Peyer's patch (tissue), 4 donors: ENCODE measurements around the gene DOCK4. TPM values are rescaled to one million over a fixed set of nuclear protein-coding genes. Genes with fewer than 3 reads are reported as not detected.

Experiments
- DNase-seq, 3 donors: peaks; one replicate each; pipeline ENCODE4 v3.0.0-alpha.2; 2017 to 2019
- H3K27ac ChIP-seq, 4 donors: fragments of 200-600 bp; sonication (generic); one replicate each; pipeline ENCODE4 v1.5.1; 2016 to 2019
- H3K27me3 ChIP-seq, 2 donors: fragments of 200-600 bp; sonication (generic); one replicate each; pipeline ENCODE4 v1.5.1; 2019
- H3K36me3 ChIP-seq, 3 donors: fragments of 200-600 bp; sonication (generic); one replicate each; pipeline ENCODE4 v1.5.1; 2016 to 2019
- H3K4me1 ChIP-seq, 4 donors: fragments of 200-600 bp; sonication (generic); one replicate each; pipeline ENCODE4 v1.5.1; 2016 to 2019
- H3K4me3 ChIP-seq, 4 donors: fragments of 200-600 bp; sonication (generic); 1 replicate in 3 of 4; 2 replicates in 1 of 4; pipeline ENCODE4 v1.5.1; 2016 to 2019; ENCODE audit warnings: mild to moderate bottlenecking in 1 of 4
- H3K9me3 ChIP-seq, 4 donors: fragments of 200-600 bp; sonication (generic); one replicate each; pipeline ENCODE4 v1.5.1; 2016 to 2019; ENCODE audit warnings: mild to moderate bottlenecking in 1 of 4
- CTCF ChIP-seq, 6 experiments: fragments of 450-650 bp in 4 of 6; fragments of 200-600 bp in 2 of 6; sonication (generic) in 1 of 6; IDR thresholded peaks; one replicate each; pipeline ENCODE4 v1.5.1; 2017 to 2019; ENCODE audit warnings: antibody characterized with exemption in 6 of 6, mild to moderate bottlenecking in 3 of 6, moderate library complexity in 1 of 6
- POLR2A ChIP-seq, 2 donors: fragments of 450-650 bp; IDR thresholded peaks; one replicate each; pipeline ENCODE4 v1.5.1; 2017; ENCODE audit warnings: antibody characterized with exemption in 2 of 2, mild to moderate bottlenecking in 2 of 2, moderate library complexity in 2 of 2
- total RNA-seq, 4 donors: library from RNA; depleted of rRNA; stranded (reverse); fragments of >200 nt; gene quantifications; one replicate each; pipeline ENCODE4 v1.1.0, GENCODE V29; 2016

DOCK4 gene
- total RNA-seq, 4 donors from 2014 or later: 5.1 to 52.8 (median 15.5) TPM

DNA sequence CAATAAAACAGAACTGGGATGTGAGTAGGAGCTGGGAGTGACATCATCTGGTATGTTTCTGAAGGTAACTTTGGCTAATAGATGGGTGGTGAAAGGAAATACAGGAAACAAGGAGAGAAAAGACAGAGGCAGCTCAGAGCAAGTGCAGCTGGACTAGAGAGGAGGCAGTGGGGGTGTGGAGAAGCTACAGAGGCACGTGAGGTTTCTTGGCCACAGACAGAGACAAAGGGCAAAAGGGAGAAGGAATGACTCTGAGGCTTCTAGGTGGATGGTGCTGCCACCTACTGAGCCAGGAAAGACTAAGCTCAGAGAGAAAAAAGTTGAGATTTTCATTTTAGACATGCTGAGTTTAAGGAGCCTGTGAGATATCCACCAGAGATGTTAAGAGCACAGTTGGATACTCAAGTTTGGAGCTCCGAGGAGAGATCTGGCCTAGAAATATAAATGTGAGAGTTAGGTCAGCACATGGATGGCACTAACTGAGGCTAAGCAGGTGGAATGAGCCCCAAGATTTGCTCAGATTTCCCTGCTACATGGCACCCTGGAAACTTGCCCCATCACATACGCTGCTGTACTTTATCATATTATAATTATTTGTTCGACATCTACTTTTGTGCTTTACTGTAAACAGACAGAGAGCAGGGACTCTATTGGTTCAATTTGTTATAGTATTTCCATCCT, 350.9 kb downstream of the DOCK4 start:
- H3K9me3 ChIP-seq: peaks cover 0 to 5% (median 0%) of the 10 kb centered on the region in 4 donors
- DNase-seq: no peak
- H3K36me3 ChIP-seq: no peaks in the 10 kb centered on the region
- TF ChIP-seq POLR2A (IDR thresholded peaks at IDR 0.05) (no peak), CTCF (IDR thresholded peaks at IDR 0.05) (peak in 3 of 6 experiments; percentile 41 to 46 (median 42))
- no peaks in the 10 kb centered on the region for H3K27me3 ChIP-seq
- no peaks in the 10 kb centered on the region for H3K4me1 ChIP-seq
- no peak overlapping the region for H3K4me3 ChIP-seq
- H3K27ac ChIP-seq: no peak overlapping the region

- DNase-seq: no peak
- H3K4me3 ChIP-seq: no peak overlapping the region
- no peaks in the 10 kb centered on the region for H3K36me3 ChIP-seq
- no peaks in the 10 kb centered on the region for H3K4me1 ChIP-seq
- no peak for TF ChIP-seq POLR2A (IDR thresholded peaks at IDR 0.05)
- no peak for TF ChIP-seq CTCF (IDR thresholded peaks at IDR 0.05)
- no peak overlapping the region for H3K27ac ChIP-seq
- no peaks in the 10 kb centered on the region for H3K27me3 ChIP-seq
- H3K9me3 ChIP-seq: peaks cover 0 to 5% (median 0%) of the 10 kb centered on the region in 4 donors
Observed at GRCh38 chr7:111853201-111853990, 352.8 kb downstream of the DOCK4 start.

DNA sequence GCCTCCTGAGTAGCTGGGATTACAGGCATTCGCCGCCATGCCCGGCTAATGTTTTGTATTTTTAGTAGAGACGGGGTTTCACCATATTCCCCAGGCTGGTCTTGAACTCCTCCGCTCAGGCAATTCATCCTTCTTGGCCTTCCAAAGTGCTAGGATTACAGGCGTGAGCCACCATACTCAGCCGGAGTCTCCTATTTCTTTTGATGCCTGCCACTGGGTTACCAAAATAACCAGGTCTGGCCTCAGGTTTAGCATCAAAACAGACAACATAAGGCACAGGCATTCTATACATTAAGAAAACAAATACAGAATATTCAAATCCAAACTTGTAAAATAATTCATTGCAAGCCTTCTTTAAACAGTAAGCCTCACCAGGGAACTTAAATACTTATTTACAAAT, 354.1 kb downstream of the DOCK4 start:
- Histone ChIP-seq H3K27me3 (no peaks in the 10 kb centered on the region), H3K9me3 (peaks cover 0 to 5% (median 0%) of the 10 kb centered on the region in 4 donors), H3K4me3 (no peak overlapping the region), H3K36me3 (no peaks in the 10 kb centered on the region), H3K27ac (no peak overlapping the region), H3K4me1 (no peaks in the 10 kb centered on the region)
- no peak for TF ChIP-seq CTCF (IDR thresholded peaks at IDR 0.05)
- no peak for TF ChIP-seq POLR2A (IDR thresholded peaks at IDR 0.05)
- no peak for DNase-seq

GRCh38 chr7:111846898-111847297, 359.3 kb downstream of the DOCK4 start:
- no peak for DNase-seq
- H3K27me3 ChIP-seq: no peaks in the 10 kb centered on the region
- H3K36me3 ChIP-seq: no peaks in the 10 kb centered on the region
- TF ChIP-seq CTCF (IDR thresholded peaks at IDR 0.05) (no peak), POLR2A (IDR thresholded peaks at IDR 0.05) (no peak)
- peaks cover 0 to 5% (median 0%) of the 10 kb centered on the region in 4 donors for H3K9me3 ChIP-seq
- H3K4me1 ChIP-seq: no peaks in the 10 kb centered on the region
- no peak overlapping the region for H3K4me3 ChIP-seq
- no peak overlapping the region for H3K27ac ChIP-seq

DNA sequence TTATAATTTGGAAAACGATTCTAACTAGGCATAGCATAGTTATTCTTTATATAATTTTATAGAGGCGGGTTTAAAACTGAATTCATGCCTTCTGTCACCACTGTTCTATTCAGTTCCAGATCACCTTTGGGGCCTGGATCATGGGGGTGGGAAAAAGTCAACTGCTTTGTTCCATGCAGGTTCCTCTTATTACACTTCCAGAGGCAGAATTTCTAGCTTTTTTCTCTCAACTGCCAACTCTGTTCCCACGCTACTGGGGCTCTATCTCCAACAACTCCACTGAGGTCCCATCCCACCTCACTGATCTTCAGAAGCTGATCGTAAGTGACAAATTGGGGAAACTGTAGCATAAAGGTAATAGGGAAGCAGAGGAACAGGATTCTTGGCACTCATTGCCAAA, 360.3 kb downstream of the DOCK4 start:
- TF ChIP-seq POLR2A (IDR thresholded peaks at IDR 0.05) (no peak), CTCF (IDR thresholded peaks at IDR 0.05) (no peak)
- no peak for DNase-seq
- Histone ChIP-seq H3K4me3 (no peak overlapping the region), H3K27ac (no peak overlapping the region), H3K4me1 (no peaks in the 10 kb centered on the region), H3K9me3 (peaks cover 0 to 5% (median 0%) of the 10 kb centered on the region in 4 donors), H3K36me3 (no peaks in the 10 kb centered on the region), H3K27me3 (no peaks in the 10 kb centered on the region)
